CD4-positive, alpha-beta T cell treated with Interleukin-15 for 4 hours (primary cell): ENCODE results near the gene PRUNE2.

ENCODE experiments used
- DNase-seq: peaks from one replicate; pipeline ENCODE4 v3.0.0-alpha.2; 2020; ENCODE audit warnings: low spot score

The PRUNE2 gene

GRCh38 chr9:76901801-76902200 lies 4.1 kb downstream of the PRUNE2 start:
- DNase-seq = no peak

DNA sequence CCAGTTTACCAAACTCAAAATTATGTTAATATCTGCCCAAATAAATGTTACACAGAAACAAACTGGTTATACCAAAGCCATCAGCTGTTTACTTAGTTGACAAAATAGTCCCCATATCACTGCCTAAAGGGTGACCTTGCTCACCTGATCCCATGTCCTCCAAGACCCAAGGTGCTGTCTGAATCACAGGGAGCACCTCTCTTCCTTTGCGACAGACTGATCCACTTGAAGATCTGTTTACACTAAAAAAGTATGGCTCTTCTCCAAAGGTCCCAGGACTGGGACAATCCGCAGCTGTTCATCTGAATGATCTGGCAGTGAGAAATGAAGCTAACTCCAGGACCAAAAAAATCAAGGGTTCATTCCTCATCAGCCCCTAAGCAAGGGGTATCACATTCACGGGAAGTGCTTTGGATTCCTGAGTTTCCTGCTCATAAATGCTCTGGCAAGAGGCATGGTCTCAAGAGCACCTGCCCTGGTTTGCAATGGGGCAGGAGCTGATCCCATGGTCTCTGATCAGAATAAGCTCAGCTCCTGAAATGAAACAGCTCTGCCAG lies 5.0 kb downstream of the PRUNE2 start:
- no peak for DNase-seq

- no peak for DNase-seq
These were observed 7.1 kb downstream of the PRUNE2 start for GRCh38 chr9:76898786-76899185.

GRCh38 chr9:76897804-76898525 lies 7.9 kb downstream of the PRUNE2 start:
- no peak for DNase-seq

GRCh38 chr9:76896035-76896434 lies 9.9 kb downstream of the PRUNE2 start:
- DNase-seq = no peak

- DNase-seq = no peak
These were observed 10.7 kb downstream of the PRUNE2 start for GRCh38 chr9:76895186-76895585.

DNA sequence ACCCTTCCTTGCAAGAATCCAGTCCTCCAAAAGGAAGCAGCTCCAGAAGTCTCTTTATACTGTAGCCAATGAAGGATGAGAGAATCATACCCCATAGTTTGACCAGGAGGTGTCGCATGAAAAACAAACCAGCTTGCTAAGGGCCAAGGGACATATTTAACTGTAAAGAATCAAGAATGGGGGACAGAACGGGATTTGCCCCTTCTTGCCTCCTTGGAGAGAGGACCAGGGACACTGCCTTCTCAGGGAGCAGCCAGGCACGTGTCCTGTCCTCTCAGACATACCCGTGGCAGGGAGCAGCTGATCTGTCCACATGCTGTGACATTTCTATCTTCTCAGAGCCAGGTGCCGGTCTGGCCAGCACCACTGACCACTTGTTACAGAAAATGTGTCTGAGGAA lies 11.7 kb downstream of the PRUNE2 start:
- no peak for DNase-seq

GRCh38 chr9:76893395-76893932 lies 12.4 kb downstream of the PRUNE2 start:
- DNase-seq = no peak

DNA sequence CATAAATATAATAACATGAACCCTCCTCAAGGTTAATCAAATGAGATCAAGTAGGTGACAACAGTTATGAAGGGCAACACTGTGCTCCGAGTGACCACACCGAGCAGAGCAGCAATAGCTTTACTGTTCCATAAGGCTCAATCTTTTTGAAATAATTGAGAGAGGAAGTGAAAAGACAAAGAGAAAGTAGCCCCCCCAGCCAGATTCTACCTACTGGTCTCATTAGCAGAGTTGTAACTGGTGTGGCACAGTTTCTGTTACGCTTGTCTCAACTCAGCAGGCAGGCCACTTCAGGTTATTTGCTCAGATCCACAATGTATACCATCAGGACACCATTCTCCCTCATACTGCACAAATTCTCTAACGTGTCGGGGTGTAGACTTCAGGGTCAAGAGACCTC lies 14.0 kb downstream of the PRUNE2 start:
- DNase-seq = no peak

- no peak for DNase-seq
These were observed 14.6 kb downstream of the PRUNE2 start for GRCh38 chr9:76891279-76891678.

GRCh38 chr9:76887951-76888350 lies 18.0 kb downstream of the PRUNE2 start:
- DNase-seq = no peak

DNA sequence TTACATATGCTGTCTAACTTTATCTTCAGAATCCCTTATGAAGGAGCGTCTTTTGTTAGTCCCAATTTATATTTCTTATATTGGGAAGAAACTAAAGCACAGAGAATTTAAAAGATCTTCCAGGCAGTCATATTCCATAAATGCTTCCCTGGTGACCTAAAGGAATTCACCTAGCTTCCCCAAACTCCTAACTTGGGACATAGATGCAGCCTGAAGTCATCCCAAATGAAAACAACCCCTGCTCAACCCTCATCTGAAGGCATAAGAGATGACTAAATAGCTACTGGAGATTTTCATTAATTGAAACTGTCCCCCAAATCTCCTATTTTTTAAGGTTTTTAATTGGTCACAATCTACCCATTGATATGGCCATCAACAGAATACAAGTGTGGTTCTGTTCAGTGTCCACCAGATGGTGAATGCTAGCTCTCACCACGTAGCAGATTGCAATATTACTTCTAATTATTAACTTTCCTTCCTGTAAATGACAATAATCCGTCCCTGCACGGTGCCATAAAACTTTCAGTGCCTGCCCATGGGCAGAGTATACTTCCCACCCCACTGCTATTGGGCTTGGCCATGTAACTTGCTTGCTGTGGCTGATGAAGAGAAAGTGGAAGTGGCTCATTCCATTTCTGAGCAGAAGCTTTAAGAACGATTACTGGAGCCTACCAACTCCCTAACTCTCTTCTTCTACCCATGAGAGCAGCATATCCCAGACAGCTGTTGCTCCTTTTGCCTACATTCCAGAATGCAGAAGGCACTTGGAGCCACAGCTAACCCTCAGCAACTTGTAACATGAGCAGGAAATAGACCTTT lies 18.7 kb downstream of the PRUNE2 start:
- no peak for DNase-seq

DNA sequence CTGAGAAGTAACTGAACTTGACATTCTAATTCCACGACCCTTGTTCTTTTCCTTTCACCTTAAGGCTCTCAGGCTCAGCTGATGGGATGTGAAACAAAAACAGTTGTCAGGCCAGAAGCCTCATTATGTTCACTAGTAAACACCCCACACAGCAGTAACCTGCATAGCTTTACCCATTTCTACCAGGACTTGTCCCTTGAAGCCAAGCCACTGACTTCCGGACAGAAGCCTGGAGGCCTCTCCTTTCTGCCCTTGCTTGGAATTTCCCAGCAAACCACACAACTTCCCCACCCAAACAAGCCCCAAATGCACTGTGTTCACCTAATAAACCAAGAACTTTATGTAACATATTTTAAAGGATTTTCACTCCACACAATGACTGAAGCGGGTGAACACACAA lies 19.6 kb downstream of the PRUNE2 start:
- DNase-seq = no peak

DNA sequence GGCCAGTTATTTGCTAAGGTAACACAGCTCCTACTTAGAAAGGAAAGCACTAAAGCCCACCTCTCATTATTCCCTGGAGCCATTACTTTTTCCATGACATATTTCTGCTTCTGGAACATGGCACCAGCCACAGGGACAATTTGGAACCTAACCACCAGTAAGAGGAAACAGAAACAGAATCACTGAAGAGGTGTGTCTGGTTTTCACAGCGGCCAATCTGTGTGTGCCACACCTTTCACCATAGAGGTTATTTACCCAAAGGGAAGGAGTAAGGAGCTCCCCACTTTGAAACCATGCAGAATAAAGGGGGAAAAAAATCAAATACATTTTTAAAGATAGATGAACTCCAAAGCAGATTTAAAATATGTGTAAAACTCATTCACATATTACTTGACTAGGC lies 21.1 kb downstream of the PRUNE2 start:
- DNase-seq = no peak

DNA sequence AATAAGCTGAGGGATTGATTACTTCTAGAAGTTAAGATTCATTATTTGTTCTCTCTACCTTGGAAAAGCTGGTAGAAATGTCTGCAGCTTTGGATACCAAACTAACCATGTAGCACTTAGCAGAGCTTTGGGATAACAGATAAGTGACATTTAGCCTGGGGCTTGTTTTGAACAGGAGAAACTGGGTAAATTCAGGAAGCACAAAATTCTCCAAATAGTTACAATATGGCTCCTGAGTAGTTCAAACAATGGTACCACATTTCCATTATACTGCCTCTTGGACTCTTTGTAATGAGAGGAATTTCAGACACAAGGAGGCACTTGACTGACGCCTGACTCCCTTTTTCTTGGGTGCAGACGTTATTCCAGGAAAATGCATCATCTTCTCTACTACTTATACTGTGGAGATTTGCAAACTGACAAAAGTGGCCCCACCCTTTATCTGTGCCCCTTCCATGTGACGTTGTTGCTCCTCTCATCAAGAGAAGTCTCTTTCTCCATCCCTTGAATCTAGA lies 22.5 kb downstream of the PRUNE2 start:
- DNase-seq = no peak

- DNase-seq = no peak
These were observed 23.2 kb downstream of the PRUNE2 start for GRCh38 chr9:76882686-76883085.

DNA sequence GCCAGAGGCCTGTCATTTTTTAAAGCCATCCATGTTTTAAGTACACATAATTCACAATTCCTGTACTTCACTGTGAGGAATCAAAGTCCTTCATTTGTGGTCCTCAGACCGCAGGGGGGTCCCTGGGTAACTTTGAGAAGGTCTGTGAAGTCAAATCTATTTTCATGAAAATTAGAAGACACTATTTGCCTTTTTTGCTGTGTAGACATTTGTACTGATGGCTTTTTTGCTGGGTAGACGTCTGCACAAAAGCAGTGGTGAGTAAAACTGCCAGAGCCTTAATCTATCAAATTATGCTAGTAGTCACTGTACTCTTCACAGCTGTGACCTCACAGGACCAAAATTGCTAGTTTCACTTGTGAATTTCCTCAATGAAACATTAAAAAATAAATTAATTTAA lies 25.7 kb downstream of the PRUNE2 start:
- DNase-seq = no peak

- no peak for DNase-seq
These were observed 27.0 kb downstream of the PRUNE2 start for GRCh38 chr9:76878933-76879332.

DNA sequence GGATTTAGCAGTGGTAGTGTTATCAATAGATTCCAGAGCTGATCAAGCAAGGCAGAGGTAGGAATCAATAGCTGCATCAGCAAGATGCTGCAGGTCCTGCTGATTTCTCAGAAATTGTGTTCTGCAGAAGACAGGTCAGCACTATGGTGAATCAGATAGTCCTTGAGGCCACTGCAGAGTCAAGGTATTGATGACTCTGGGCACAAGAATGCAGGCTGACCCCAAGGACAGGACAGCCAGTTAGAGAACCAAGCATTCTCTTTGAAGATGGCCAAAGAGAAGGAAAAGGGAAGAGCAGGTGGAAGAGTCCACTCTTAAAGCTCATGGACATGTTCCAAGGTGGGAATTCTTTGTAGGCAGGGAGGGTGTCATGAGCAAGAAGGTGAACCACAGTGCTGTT lies 28.0 kb downstream of the PRUNE2 start:
- no peak for DNase-seq

DNA sequence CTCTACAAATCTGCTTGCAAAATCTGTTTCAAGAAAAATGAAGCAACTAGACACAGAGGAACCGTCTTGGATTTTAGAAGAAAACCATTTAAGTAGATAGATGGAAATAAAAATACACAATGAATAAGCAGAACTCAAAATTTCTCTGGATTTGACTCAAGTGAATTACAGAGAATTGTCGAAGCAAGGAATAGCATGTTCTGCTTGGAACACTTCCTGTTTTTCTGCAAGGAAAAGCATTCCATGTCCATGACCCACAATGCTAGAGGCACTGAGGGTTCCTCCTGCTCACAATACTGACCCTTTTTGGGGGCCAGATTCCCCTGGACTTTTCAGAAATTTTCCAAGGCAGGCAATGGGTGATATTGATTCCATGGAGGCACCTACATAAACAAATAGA lies 29.8 kb downstream of the PRUNE2 start:
- no peak for DNase-seq

GRCh38 chr9:76873821-76874220 lies 32.1 kb downstream of the PRUNE2 start:
- no peak for DNase-seq

DNA sequence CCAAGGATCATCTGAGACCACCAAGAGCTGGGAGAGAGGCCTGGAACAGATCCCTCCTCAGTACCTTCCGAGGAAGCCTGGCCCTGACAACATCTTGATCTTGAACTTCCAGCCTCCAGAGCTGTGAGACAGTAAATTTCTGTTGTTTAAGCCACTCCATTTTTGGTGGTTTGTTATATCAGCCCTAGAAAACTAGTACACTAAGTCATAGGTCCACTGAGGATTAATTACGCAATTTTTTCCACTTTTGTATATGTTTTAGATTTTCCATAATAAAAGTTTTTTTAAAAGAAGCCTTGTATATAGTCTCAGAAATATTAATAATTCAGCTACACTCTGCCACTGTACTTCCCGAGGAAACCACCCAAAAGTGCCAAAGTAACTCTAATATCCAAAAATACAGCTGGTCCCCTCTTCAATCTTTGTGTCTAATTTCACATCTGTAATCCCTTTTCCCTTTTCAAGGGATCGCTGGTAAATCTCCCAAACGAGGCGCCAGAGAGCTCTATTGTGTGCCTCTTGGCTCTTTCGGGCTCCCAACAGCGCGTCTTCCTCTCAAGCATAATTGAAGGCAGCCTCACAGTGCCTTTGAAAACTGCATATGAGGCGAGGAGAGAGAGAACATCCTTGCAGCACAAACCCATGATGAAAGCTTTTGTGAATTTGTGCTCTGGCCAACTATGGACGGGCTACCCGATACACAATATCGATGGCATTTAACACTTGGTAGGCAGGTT lies 32.7 kb downstream of the PRUNE2 start:
- DNase-seq = no peak
